Stimulated activated CD8-positive, alpha-beta memory T cell treated with anti-CD3 and anti-CD28 coated beads, Interleukin-7, amount 100 ng/mL, for 48 hours (primary cell): ENCODE measurements around the gene ATF3.

ENCODE experiments used
- DNase-seq, 2 donors: peaks; one replicate each; pipeline ENCODE4 v3.0.0-alpha.2; 2020; ENCODE audit warnings: low read depth in 1 of 2; ENCODE audit errors: extremely low read depth in 1 of 2

The ATF3 gene

GRCh38 chr1:212586206-212587015 lies 22.1 kb upstream of the ATF3 start:
- no peak for DNase-seq

- DNase-seq, result no peak
Measured at GRCh38 chr1:212587016-212587887, 21.3 kb upstream of the ATF3 start.

GRCh38 chr1:212587888-212588510 lies 20.6 kb upstream of the ATF3 start:
- DNase-seq, result no peak

- no peak for DNase-seq
Measured at GRCh38 chr1:212589446-212589845, 19.1 kb upstream of the ATF3 start.

- no peak for DNase-seq
Measured at GRCh38 chr1:212591922-212592321, 16.6 kb upstream of the ATF3 start.

- no peak for DNase-seq
Measured at GRCh38 chr1:212593821-212594251, 14.7 kb upstream of the ATF3 start.

- no peak for DNase-seq
Measured at GRCh38 chr1:212594640-212595039, 13.9 kb upstream of the ATF3 start.

- no peak for DNase-seq
Measured at GRCh38 chr1:212595229-212595628, 13.3 kb upstream of the ATF3 start.

- no peak for DNase-seq
Measured at GRCh38 chr1:212595787-212596714, 12.5 kb upstream of the ATF3 start.

- DNase-seq, result no peak
Measured at GRCh38 chr1:212596798-212597197, 11.8 kb upstream of the ATF3 start.

GRCh38 chr1:212597487-212597886 lies 11.1 kb upstream of the ATF3 start:
- no peak for DNase-seq

- DNase-seq, result no peak
Measured at GRCh38 chr1:212600071-212600915, 8.3 kb upstream of the ATF3 start.

GRCh38 chr1:212600980-212601379 lies 7.6 kb upstream of the ATF3 start:
- DNase-seq, result no peak

GRCh38 chr1:212601524-212601923 lies 7.0 kb upstream of the ATF3 start:
- DNase-seq, result no peak

GRCh38 chr1:212605441-212606394 lies 2.8 kb upstream of the ATF3 start:
- DNase-seq, result no peak

- no peak for DNase-seq
Measured at GRCh38 chr1:212606395-212607205, 2.0 kb upstream of the ATF3 start.

- no peak for DNase-seq
Measured at GRCh38 chr1:212607206-212607912, 1.2 kb upstream of the ATF3 start.
